ENCODE measurements around the gene GDPD5.

The GDPD5 gene

DNA sequence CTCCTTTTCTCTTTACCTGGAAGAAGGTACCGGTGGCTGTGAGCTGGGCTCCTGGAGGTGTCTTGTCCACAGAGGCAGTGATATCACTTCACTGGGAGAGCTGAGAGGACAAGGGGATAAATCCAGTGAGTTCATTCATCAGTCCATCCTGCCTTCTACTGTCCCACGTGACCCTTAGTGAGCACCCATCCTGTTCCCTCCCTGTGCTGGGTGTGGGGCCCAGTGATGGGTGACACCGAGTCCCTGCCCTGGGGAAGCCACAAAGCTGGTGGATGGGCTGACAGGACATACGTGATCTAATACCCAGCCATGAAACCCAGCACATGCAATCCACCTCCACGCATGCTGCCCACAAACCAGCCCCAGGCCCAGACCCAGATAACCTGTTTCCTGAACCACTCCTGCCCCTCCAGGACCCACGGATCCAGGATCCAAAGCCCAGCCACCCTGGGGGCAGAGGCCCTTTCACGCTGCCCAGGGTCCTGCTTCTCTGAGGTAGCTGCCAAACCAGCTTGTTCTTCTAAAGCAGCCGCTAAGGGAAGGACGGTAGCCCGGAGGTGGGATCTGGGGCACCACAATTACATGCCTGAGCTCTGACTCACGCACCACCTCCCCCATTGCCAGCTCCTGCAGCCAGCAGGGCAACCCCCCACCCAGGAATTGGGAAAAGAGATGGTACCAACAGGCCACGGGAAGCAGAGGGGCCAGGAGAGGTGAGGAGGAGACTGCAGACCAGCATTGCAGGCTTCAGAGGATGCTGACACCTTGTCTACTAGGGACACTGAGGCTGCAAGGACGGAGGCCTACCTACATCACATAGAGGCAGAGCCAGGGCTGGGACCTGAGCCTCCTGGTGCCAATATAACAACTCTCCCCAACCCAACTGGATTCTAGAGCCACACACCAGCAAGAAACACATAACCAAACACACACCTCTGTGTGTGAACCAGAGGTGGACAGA, 35.2 kb downstream of the GDPD5 start:
- DNase-seq, result no peak

DNA sequence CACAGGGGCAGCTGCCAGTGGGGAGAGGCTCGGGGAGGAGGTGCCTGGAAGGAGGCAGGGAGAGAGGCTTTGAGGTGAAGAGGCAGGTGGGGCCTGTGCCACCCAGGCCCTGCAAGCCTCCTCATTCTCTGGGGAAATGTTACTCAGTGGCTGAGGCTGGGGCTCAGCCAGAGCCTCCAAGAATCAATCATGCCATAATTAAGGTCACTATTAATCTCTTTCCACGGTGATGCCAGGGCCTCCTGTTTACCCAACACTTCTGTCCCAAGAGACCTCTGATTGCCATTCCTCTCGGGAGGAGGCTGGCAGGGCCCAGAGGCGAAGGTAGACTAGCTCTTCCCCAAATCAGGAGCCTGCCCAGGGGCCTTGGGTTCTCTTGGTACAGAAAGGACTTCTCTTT, 38.4 kb downstream of the GDPD5 start:
- DNase-seq, result no peak

DNA sequence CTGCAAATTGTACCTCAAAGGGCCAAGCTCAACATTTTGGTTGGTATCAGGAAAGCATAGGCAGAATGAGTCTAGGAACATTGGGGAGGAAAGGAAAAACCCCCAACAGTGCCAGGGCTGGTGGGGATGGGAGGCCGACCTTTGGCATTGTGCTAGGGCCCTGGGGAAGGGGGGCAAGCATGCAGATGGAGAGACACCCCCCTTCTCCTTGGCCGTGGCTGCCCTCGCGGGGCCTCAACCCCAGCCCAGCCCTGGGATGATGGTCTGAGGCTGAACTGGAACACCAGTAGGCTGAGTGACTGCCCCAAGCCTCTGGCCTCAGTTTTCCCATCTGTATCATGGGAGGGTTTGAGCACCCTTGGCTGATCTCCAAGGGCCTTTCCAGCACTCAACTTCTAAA, 40.0 kb downstream of the GDPD5 start:
- no peak for DNase-seq

DNA sequence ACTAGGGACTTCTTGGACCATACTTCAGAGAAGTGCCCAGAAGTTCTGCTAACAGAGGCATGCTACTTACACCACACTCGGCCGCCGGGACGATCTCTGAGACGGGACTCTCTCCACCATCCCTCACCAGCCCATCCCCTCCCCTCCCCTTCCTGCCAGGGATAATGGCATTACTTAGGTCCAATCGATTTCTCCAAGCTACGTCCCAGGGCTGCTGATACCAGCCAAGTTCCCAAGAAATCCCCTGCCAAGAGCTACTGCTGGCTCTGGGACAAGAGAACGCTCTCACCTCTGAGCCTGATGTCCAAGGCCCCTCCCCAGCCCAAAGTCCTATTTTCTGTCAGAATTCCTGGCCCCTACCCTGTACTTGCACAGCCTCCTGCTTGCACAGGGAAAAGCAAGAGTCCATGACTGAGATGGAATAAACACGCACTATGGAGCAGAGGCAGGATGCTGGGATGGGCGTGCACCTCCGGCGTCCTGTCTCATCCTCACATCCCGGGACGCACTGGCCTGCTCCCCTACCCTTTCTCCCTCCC, 42.7 kb downstream of the GDPD5 start:
- no peak for DNase-seq

DNA sequence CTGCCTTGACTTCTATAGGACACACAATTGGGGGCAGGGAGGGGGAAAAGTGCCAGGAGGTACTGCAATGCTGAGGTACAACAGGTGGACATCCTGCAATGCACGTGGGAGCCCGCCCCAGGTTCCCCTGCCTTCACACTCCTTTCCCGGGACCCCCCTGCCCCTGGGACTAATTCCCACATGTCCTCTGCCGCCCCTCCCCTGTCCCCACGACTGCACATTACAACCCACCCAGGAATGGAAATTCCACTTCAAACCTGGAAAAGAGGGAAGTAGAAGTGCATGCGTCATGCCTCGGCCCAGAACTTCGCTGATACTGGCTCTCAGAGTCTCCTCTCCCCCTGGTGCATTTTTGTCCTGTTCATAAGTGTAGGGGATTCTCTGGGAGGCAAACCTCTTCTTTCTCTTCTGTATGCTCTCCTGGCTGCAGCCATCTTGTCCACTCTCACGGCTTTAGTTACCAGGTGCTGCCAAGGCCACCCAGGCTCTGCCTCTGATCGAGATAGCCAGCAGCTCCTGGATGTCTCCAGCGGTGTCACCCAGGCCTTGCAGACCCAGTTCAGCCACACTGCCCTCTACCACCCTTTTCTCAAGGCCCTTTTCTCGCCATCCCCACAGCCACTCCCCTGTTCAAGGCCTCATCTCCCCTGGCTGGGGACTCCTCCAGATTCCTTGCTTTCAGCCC, 43.7 kb downstream of the GDPD5 start:
- DNase-seq, result no peak

DNA sequence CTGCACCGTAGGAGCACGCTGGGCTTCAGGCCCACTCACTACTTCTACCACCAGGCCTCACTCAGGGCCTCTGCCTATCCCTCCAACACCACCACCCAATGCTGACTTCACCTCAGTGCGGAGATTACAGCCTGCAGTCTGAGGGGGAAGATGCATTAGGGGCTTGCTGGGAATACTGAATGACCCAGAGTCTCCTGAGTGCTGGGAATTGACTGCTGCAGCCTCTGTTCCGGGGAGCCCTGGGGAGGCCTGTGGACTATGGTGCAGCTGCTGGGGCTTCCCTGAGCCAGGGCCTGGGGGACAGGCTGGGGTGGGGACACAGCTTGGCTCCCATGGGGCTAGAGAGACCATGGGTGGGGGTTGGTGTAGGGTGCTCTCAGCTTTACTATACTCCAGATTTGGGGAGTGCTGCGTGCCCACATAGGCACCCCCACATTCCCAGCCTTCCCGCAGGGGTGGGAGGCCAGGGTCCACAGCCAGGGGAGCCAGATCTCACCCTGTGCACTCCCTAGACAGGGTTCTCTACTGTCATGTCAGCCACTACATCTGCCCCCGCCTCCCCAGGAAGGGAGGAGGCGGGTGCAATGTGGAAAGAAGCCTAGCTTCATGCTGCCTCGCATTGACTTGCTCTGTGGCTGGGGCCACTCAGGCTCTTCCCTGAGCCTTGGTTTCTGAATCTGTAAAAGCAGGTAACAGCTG, 44.4 kb downstream of the GDPD5 start:
- DNase-seq, result no peak

DNA sequence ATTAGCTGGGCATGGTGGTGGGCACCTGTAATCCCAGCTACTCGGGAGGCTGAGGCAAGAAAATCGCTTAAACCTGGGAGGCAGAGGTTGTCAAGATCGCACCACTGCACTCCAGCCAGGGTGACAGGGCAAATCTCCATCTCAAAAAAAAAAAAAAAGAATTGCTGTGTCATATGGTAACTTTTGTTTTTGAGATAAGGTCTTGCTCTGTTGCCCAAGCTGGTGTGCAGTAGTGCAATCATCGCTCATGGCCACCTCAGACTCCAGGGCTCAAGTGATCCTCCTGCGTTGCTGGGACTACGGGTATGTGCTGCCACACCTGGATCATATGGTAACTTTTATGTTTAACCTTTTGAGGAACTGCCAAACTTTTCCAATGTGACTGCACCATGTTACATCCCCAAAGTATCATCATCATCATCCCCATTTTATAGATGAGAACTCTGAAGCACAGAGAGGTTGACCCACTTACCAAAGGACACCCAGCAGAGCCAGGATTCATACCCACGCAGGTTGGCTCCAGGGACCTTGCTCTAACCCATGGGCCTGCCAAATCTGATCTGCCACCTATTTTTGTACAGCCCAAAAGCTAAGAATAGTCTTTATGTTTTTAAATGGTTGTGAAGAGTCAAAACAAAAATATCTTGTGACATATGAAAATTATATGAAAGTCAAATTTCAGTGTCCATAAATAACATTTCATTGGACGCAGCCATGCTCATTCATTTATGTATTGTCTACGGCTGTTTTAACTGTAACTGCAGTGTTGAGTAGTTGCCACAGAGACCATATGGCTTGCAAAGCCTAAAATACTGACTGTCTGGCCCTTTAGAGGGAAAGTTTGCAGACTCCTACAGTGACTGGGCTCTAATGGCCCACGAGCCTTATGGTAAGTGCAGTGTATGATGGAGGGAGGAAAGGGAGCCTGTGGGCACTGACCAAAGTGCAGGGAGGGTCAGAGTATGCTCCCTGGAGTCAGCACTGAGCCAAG, 45.3 kb downstream of the GDPD5 start:
- DNase-seq, result no peak

DNA sequence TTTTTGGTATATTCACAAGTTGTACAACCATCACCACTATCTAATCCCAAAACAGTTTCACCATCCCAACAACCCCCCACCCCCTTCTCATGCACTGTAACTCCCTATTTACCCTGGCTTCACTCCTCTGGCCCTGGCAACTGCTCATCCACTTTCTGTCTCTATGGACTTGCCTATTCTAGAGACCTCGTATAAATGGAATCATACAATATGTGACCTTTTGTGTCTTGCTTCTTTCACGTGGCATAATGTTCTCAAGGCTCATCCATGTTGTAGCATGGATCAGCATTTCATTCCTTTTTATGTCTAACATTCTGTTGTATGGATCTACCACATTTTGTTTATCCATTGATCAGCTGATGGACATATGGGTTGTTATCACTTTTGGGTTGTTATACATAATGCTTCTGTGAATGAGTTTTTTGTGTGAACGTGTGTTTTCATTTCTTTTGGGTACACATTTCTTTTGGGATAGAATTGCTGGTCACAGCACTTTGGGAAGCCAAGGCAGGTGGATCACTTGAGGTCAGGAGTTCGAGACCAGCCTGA, 46.1 kb downstream of the GDPD5 start:
- DNase-seq, result no peak

DNA sequence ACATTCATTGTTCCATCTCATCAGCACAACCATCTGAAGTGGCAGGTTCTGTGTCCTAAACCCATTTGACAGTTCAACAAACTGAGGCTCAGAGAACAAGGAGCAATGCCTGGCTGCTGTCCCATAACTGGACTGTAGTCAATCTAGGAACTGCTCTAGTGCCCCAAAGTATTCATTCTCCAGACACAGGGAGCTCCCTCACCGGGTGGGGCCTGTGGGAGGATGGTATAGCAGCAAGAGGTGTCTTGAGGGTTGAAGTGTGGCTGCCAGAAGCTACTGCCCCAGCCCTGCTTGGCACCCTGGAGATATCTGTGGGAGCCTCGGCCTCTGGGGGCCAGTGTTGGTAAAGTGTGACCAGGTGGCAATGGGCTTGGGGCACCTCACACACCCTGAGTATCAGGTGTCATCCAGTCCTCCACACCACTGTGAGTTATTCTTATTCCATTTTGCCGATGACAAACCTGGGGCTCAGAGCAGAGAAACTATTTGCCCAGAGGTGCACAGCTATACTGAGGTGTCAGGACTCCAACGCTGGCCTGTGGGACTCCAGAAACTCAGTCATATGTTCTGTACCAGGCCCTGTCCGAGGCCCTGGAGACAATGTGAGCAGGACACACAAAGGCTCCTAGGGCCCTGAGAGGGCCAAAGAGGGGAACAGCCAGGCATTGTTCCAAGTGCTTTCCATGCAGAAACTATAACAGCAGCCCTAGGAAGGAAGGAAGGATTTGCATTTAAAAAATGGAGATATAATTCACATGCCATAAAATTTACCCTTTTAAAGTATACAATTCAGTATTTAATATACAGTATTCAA, 46.8 kb downstream of the GDPD5 start:
- no peak for DNase-seq

DNA sequence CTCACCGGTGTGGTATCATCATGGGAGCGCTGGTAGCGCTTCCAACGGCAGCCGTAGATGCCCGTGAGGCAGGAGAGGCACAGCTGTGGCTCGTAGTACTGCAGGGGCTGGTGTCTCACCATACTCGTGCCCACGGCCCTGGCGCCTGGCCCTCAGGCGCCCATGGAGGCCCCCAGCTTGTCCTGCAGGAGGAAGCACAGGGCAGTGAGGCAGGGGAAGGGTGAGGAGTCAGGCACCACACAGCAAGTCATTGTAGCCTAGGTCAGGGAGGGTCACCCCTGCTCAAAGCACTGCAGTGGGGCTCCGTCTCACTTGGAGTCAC, 48.2 kb downstream of the GDPD5 start:
- no peak for DNase-seq

DNA sequence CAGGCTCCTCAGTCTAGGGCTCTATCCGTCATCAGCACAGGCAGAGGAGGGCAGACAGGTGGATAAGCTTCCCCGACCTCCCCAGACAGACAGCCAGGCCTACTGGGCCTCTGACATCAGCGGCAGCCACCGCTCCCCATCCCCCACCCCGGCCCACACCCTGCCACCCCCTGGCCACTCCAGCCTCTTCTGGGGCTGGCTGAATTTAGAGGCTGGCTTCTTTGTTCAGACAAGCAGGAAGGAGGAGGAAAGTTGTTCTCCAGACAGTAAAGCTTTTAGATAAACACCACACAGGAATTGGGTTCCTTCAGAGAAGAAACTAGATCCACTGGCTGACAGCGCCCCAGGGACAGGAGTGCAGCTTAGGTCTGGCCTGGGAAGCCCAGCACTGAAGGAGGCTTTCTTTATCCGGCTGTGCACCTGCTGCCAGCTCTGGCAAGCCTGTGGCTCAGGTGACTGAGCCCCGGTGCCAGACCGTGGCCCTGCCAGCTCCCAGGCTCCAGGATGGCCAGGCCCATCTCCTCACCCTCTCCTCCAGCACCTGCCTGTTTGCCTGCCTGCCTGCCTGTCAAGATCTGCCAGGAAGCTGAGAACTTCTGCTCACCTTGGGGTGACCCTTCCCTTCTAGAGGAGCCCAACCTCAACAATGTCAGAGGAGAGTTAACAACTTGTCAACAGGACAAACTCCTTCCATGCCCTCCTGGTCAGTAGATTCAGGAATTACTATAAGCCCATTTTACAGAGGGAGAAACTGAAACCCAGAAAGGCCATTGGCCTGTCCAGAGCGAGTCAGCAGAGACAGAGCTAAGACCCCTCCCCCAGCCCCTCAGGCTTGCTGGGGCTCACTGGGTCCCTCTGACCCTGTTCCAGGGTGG, 48.8 kb downstream of the GDPD5 start:
- no peak for DNase-seq

DNA sequence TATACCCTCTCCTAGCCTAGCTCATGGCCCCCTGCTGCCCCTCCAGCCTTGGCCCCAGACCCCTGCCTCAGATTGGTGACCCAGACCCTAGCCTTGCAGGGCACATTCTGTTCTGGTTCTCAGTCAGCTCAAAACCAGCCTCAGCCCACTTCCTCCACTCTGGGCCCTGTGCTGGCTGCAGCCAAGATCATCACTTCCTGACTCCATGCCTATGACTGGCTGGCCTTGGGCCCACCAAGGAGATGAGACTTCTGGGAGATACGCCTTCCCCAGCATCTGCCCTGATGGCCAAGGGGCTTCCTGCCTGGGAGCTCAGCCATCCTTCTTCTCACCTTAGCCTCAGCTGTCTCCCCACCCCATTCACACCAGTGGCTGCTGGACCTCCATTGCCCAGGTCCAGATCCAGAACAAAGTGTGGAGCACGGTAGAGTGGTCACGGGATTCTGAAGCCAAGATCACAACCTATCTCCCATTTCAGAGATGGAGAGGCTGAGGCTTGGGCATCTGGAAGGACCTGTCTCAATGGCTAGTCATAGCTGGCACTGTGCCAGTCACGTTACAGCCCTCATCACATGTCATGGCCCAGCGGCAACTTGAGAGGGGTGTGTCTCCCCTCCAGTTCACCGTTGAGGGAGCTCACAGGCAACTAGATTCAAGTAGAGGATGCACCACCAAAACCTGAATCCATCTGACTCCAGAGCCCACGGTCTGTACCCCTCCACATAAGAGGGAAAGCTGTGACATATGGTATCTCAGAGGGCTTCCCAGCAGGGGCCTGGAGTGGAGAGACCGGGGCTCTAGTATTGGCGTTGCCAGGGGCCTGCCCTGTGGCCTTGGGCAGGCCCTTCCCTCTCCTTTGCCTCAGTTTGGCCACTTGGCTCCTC, 49.7 kb downstream of the GDPD5 start:
- DNase-seq, result peak in 1 of 5 donors; percentile 74

DNA sequence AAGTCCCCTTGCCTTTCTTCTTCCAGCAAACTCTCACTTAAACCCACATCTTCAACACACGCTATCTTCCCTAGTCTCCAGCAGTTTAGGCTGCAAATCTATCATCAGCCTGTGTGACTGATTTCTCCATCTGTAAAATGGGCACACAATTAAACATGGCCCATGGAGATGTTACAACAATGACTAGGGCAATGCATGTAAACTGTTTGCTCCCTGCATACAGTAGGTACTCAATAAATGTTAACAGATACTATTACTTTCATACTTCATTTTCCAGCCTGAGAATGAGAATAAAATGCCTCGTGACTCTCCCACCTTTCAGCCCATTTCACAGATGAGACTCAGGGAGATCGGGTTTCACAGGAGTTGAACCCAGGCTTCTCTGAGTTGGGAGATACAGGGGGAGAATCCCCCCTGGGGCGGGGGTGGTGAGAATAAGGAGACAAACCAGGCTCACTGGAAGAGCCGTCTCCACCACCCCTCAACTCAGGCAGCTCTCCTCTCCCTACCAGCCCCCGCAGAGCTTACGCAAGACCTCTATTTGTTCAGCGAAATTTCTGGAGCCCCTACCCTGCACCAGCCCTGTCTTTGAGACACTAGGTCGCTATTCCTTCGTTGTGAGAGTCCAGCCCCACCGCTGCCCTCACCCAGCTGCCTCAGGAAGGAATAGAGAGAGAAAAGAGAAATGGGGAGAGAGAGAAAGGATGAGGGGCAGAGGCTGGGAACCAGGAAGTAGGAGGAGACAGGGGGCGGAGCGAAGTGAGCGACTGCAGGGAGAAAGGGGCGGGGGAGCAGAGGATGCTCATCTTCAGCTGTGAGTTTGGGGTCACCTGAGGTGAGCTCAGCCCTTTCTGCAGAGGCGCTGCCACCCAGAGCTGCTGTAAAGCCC, 50.6 kb downstream of the GDPD5 start:
- peak in 4 of 5 donors; percentile 30 to 77 (median 39) for DNase-seq

DNA sequence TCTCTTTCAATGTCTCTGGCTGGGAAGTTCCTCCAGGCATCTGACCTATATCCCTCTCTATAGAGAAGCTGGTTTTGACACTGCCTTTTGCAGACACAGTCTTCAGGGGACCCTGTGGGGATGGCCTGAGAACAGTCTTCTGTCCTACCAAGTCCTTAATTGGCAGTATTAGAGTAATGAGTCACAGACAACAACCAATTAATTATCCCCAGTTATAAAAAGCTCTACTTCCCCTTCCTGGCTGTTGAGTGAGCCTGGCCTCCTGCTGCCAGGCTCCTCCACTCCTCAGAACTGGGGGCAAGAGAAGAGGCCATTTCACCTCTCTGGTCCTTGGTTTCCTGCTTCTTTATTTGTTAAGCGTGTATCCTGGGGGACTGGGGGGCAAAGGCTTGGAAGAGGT, 51.5 kb downstream of the GDPD5 start:
- DNase-seq, result no peak

DNA sequence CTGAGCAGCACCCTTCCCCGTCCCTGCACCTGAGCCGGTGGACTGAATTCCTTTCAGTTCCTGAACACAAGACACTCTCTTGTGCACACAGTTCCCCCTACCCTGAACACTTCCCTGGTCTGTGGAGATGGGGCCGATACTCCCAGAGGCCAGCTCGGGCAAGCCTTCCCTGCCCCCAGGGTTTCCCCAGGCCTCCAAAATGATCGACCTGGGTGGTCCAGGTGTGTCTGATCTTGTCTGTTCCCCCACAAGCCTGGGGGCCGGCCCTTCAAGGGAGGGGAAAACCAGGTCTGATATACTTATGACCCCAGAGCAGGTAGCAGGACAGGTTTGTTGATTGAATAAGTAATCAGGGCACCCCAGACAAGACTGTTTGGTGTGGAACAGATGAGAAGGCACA, 52.1 kb downstream of the GDPD5 start:
- no peak for DNase-seq

DNA sequence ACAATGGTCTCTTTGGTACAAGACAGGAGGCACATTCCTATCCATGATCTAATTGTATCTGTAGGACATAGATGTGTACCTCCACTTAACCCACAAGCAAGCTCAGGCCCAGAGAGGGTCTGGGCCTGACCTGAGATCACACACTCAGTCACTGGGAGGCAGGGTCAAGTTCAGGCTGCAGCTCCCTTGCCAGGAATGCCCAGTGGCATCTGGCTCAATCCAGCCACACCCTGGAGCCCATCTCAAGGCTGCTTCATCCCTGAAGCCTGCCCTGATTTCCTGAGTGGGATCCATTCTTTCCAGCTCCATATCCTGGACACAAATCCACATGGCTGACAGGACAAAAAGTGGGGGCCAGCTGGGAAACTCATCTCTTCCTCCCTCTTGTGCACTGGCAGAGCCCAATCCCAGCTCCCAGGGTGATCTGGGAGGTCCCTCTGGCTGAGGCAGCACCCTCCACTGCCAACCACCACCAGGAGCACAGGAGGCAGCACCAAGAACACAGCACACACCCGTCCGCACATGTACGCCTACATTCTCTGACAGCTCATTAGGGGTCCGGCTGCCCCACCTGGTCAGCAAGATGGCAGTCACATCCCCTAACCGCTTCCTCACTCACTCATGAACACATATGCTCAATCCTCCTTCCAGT, 53.5 kb downstream of the GDPD5 start:
- DNase-seq, result no peak
